Measurements from ENCODE around the gene OR2B6. TPM values are rescaled to one million over a fixed set of nuclear protein-coding genes. Genes with fewer than 3 reads are reported as not detected.
"Not testable (repeated sequence)": the region's sequence is repeated elsewhere in the genome, so short reads cannot be mapped to it uniquely, and the experiment has no call there.

OR2B6 gene
- total RNA-seq, result not detected

DNA sequence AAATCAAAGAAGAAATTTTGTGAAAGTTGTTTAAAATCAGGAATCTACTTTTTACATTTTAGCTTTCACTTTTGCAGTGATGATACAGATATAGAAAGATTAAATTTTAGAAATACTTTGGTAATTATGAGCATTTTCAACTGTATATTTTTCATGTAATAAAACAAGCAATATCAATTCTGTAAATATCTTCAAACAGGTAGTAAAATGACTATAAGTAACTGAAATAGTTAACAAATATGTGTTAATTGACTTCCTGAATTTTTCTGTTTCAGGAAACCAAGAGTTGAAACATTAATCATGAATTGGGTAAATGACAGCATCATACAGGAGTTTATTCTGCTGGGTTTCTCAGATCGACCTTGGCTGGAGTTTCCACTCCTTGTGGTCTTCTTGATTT lies at the start of gene OR2B6:
OR2B6 (plus strand) TSS at position 301 of the 400 bp plus-strand sequence; CDS start at position 301, 0 bp downstream.
- H3K36me3 ChIP-seq (replicated peaks in 1 of 2; ENCODE audit: insufficient read depth in 1 of 2, low read depth in 2 of 2), result no peaks in the 10 kb centered on the region
- no peak for TF ChIP-seq POLR2A (IDR thresholded peaks at IDR 0.05)
- TF ChIP-seq CTCF (IDR thresholded peaks at IDR 0.05), result no peak
- no peak within 1 kb of the TSS for H3K27ac ChIP-seq
- WGBS, 2 donors, result 14 to 33% methylated on average over 1 of the region's 1 CpG
- no peaks in the 10 kb centered on the region for H3K9me3 ChIP-seq
- DNase-seq, result no peak
- H3K27me3 ChIP-seq, result peaks cover 0 to 8% of the 10 kb centered on the region in 2 donors
- intact Hi-C loops (cut with DNase I), result no loop called here
- H3K4me1 ChIP-seq, result no peaks in the 10 kb centered on the region
- no peak within 1 kb of the TSS for H3K4me3 ChIP-seq
- ATAC-seq, result no peak

DNA sequence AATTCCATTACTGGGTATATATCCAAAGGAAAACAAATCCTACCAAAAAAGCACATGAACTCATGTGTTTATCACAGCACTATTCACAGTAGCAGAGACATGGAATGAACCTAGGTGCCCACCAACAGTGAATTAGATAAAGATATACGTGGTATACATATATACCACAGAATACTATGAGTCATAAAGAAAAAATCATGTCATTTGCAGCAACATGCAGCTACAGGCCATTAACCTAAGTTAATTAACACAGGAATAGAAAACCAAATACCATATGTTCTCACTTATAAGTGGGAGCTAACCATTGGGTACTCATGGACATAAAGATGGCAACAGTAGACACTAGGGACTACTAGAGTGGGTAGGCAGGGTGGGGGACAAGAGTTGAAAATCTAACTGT lies 49.0 kb upstream of the OR2B6 start:
- Histone ChIP-seq H3K9me3 (no peaks in the 10 kb centered on the region), H3K27ac (no peak overlapping the region), H3K4me3 (no peak overlapping the region), H3K27me3 (no peaks in the 10 kb centered on the region), H3K4me1 (peaks cover 3% of the 10 kb centered on the region), H3K36me3 (replicated peaks in 1 of 2; ENCODE audit: insufficient read depth in 1 of 2, low read depth in 2 of 2) (no peaks in the 10 kb centered on the region)
- DNase-seq (no peak), ATAC-seq (no peak)
- intact Hi-C loops (cut with DNase I), result no loop called here
- WGBS, 2 donors, result 50 to 61% methylated on average over 1 of the region's 1 CpG
- TF ChIP-seq CTCF (IDR thresholded peaks at IDR 0.05) (no peak), POLR2A (IDR thresholded peaks at IDR 0.05) (no peak)

DNA sequence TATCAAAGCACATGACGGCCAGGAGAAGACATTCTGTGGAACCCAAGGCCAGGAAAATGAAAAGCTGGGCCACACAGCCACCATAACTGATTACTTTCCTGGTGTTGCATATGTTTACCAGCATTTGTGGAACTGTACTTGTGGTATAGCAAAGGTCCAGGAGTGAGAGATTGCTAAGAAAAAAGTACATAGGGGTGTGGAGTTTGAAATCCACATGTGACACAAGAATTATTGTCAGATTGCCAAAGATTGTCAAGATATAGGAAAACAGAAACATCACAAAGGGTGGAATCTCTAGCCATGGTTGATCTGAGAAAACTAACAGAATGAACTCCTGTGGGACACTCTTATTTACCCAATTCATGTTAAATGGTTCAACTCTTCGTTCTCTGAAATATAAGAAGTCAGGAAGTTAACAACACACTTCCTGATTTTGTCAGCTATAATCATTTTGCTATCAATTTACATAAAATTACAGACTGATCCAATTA lies 45.0 kb upstream of the OR2B6 start, which contains the start of gene OR2B2:
OR2B2 (minus strand) TSS at position 441 of the 491 bp plus-strand sequence; CDS start at position 364, 77 bp downstream.
- WGBS, 2 donors, result 67% methylated on average over 2 of the region's 2 CpGs
- Histone ChIP-seq H3K4me3 (no peak within 1 kb of the TSS), H3K27ac (no peak within 1 kb of the TSS), H3K9me3 (no peaks in the 10 kb centered on the region), H3K36me3 (replicated peaks in 1 of 2; ENCODE audit: insufficient read depth in 1 of 2, low read depth in 2 of 2) (no peaks in the 10 kb centered on the region), H3K4me1 (no peaks in the 10 kb centered on the region), H3K27me3 (no peaks in the 10 kb centered on the region)
- no peak for ATAC-seq
- TF ChIP-seq CTCF (IDR thresholded peaks at IDR 0.05) (no peak), POLR2A (IDR thresholded peaks at IDR 0.05) (no peak)
- intact Hi-C loops (cut with DNase I), result no loop called here
- no peak for DNase-seq

- Histone ChIP-seq H3K9me3 (no peaks in the 10 kb centered on the region), H3K36me3 (replicated peaks in 1 of 2; ENCODE audit: insufficient read depth in 1 of 2, low read depth in 2 of 2) (no peaks in the 10 kb centered on the region), H3K4me3 (no peak overlapping the region), H3K4me1 (no peaks in the 10 kb centered on the region), H3K27me3 (no peaks in the 10 kb centered on the region), H3K27ac (no peak overlapping the region)
- intact Hi-C loops (cut with DNase I), result no loop called here
- no peak for DNase-seq
- no peak for TF ChIP-seq POLR2A (IDR thresholded peaks at IDR 0.05)
- TF ChIP-seq CTCF (IDR thresholded peaks at IDR 0.05), result no peak
- no peak for ATAC-seq
Measured at GRCh38 chr6:27922949-27923348, 34.1 kb upstream of the OR2B6 start.

DNA sequence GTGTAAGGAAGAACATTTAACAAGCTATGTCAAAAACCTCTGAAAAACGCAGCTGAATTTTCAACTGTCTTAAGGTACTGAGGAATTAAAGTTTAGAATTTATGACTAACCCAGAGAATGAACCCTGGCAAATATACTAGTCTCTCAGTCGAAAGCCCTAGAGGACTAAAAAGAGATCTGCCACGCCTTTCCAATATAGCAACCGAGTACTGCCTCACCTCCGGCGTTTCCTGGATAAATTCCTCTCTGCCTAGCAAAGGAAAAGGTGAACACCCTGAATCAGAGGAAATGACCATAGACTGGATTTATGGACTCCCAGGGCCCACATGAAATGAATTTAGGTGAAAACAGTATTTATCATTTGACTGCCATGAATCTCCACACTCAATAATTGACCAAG lies 32.9 kb upstream of the OR2B6 start:
- H3K27me3 ChIP-seq, result no peaks in the 10 kb centered on the region
- TF ChIP-seq CTCF (IDR thresholded peaks at IDR 0.05) (no peak), POLR2A (IDR thresholded peaks at IDR 0.05) (no peak)
- no peaks in the 10 kb centered on the region for H3K4me1 ChIP-seq
- H3K27ac ChIP-seq, result no peak overlapping the region
- no peaks in the 10 kb centered on the region for H3K9me3 ChIP-seq
- ATAC-seq (no peak), DNase-seq (no peak)
- 68 to 73% methylated on average over 6 of the region's 6 CpGs for WGBS, 2 donors
- no peaks in the 10 kb centered on the region for H3K36me3 ChIP-seq (replicated peaks in 1 of 2; ENCODE audit: insufficient read depth in 1 of 2, low read depth in 2 of 2)
- no peak overlapping the region for H3K4me3 ChIP-seq
- intact Hi-C loops (cut with DNase I), result no loop called here

DNA sequence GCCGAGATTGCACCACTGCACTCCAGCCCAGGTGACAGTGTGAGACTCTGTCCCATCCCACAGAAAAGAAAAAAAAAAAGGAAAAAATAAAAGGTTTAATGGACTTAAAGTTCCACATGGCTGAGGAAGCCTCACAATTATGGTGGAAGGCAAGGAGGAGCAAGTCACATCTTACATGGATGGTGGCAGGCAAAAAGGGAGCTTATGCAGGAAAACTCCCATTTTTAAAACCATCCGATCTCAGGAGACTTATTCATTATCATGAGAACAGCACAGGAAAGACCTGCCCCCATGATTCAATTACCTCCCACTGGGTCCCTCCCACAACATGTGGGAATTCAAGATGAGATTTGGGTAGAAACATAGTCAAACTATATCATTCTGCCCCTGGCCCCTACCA lies 29.0 kb upstream of the OR2B6 start:
- DNase-seq; intact Hi-C loops (cut with DNase I); H3K4me3 ChIP-seq; H3K36me3 ChIP-seq (replicated peaks in 1 of 2; ENCODE audit: insufficient read depth in 1 of 2, low read depth in 2 of 2); H3K4me1 ChIP-seq; H3K27ac ChIP-seq; ATAC-seq; H3K27me3 ChIP-seq; H3K9me3 ChIP-seq: not testable (repeated sequence)
- WGBS, 2 donors, result 83 to 89% methylated on average over 2 of the region's 2 CpGs

- 57 to 62% methylated on average over 5 of the region's 5 CpGs for WGBS, 2 donors
- H3K27me3 ChIP-seq; H3K4me1 ChIP-seq; H3K27ac ChIP-seq; H3K36me3 ChIP-seq (replicated peaks in 1 of 2; ENCODE audit: insufficient read depth in 1 of 2, low read depth in 2 of 2); H3K9me3 ChIP-seq; ATAC-seq; intact Hi-C loops (cut with DNase I); H3K4me3 ChIP-seq; DNase-seq: not testable (repeated sequence)
Measured at GRCh38 chr6:27929930-27930329, 27.1 kb upstream of the OR2B6 start.

Measured in body of pancreas (tissue), 4 donors.